H1 (cell line): ENCODE measurements around the gene UBXN1. TPM values are rescaled to one million over a fixed set of nuclear protein-coding genes. Genes with fewer than 3 reads are reported as not detected.

ENCODE experiments used
- CTCF ChIA-PET: fragments of 300-600 bp; sonication (Branson Sonifier 250); formaldehyde crosslinking; loops from one replicate; lab custom pipeline; 2021; ENCODE audit not compliant: partially characterized antibody; lab: Charles Lee
- POLR2A ChIA-PET: fragments of 300-600 bp; sonication (Branson Sonifier 250); formaldehyde crosslinking; loops from one replicate; lab custom pipeline; 2021; ENCODE audit warnings: inconsistent platforms; ENCODE audit not compliant: partially characterized antibody; lab: Charles Lee
- DNase-seq, 2 experiments: peaks; one replicate each; pipeline versions ENCODE4 v3.0.0 to v3.0.0-alpha.2; 2010 to 2022; ENCODE audit warnings: low spot score in 2 of 2, low read depth in 1 of 2, mixed read lengths in 1 of 2
- FAIRE-seq: peaks from 2 replicates; lab custom pipeline; 2011; peaks lifted over from hg19 to GRCh38; lab: Jason Lieb, UNC
- H2AFZ ChIP-seq: 2 replicates; pipeline ENCODE4 v1.8.1; 2012; ENCODE audit warnings: low read length, inconsistent platforms
- H2AK5ac ChIP-seq: 2 replicates; pipeline ENCODE4 v1.6.1; 2013; ENCODE audit warnings: low read depth, low read length
- H2BK120ac ChIP-seq: replicated peaks from 2 replicates; pipeline ENCODE3; 2013; ENCODE audit warnings: low read depth, low read length, inconsistent platforms
- H2BK12ac ChIP-seq: 2 replicates; pipeline ENCODE4 v1.6.1; 2013; ENCODE audit warnings: low read depth, low read length
- H2BK15ac ChIP-seq: 2 replicates; pipeline ENCODE4 v1.6.1; 2013; ENCODE audit warnings: low read length
- H2BK20ac ChIP-seq: 2 replicates; pipeline ENCODE4 v1.6.1; 2013; ENCODE audit warnings: low read length
- H2BK5ac ChIP-seq: 2 replicates; pipeline ENCODE4 v1.6.1; 2013; ENCODE audit warnings: low read depth, low read length
- H3K14ac ChIP-seq: 2 replicates; pipeline ENCODE4 v1.6.1; 2013; ENCODE audit warnings: inconsistent platforms; ENCODE audit not compliant: insufficient read length
- H3K18ac ChIP-seq: 2 replicates; pipeline ENCODE4 v1.6.1; 2013; ENCODE audit warnings: low read length; ENCODE audit errors: extremely low read depth
- H3K23ac ChIP-seq: 2 replicates; pipeline ENCODE4 v1.6.1; 2013; ENCODE audit warnings: inconsistent platforms; ENCODE audit not compliant: insufficient read length
- H3K23me2 ChIP-seq: 2 replicates; pipeline ENCODE4 v1.6.1; 2013; ENCODE audit warnings: low read depth, low read length
- H3K27ac ChIP-seq: 2 replicates; pipeline ENCODE4 v1.6.1; 2011; ENCODE audit warnings: low read depth, low read length, inconsistent platforms
- H3K27me3 ChIP-seq, 4 experiments: replicated peaks in 1 of 4; 1 replicate in 1 of 4; 2 replicates in 3 of 4; pipeline versions ENCODE4 v1.6.1 to v1.8.1; 2011 to 2013; ENCODE audit warnings: low read length in 3 of 4, mild to moderate bottlenecking in 3 of 4, inconsistent platforms in 2 of 4, mixed read lengths in 2 of 4, moderate library complexity in 1 of 4; ENCODE audit not compliant: control insufficient read depth in 3 of 4, insufficient read depth in 3 of 4; ENCODE audit errors: extremely low read depth in 1 of 4
- H3K36me3 ChIP-seq, 4 experiments: 2 replicates each; pipeline versions ENCODE4 v1.6.1 to v1.8.1; 2011 to 2013; ENCODE audit warnings: mild to moderate bottlenecking in 4 of 4, low read length in 3 of 4, moderate library complexity in 2 of 4, control low read depth in 1 of 4, inconsistent platforms in 1 of 4; ENCODE audit not compliant: insufficient read depth in 4 of 4, control insufficient read depth in 2 of 4
- H3K4ac ChIP-seq: replicated peaks from 2 replicates; pipeline ENCODE3; 2013; ENCODE audit warnings: low read length, low read depth, mixed read lengths, inconsistent platforms; ENCODE audit not compliant: insufficient read length
- H3K4me1 ChIP-seq, 4 experiments: replicated peaks in 1 of 4; 1 replicate in 1 of 4; 2 replicates in 3 of 4; pipeline versions ENCODE4 v1.6.1 to v1.8.1; 2011 to 2013; ENCODE audit warnings: low read length in 3 of 4, inconsistent platforms in 2 of 4, mixed read lengths in 1 of 4; ENCODE audit not compliant: insufficient read depth in 4 of 4, control insufficient read depth in 3 of 4
- H3K4me2 ChIP-seq, 2 experiments: 2 replicates each; pipeline versions ENCODE4 v1.6.1 to v1.8.1; 2011 to 2013; ENCODE audit warnings: low read depth in 2 of 2, low read length in 2 of 2, control low read depth in 1 of 2, inconsistent platforms in 1 of 2, mild to moderate bottlenecking in 1 of 2; ENCODE audit not compliant: insufficient read depth in 1 of 2
- H3K4me3 ChIP-seq, 4 experiments: fragments of 200-600, 300-600 bp in 1 of 4; sonication (generic), shearing (Covaris generic), sonication (Bioruptor Twin) in 1 of 4; 2 replicates each; pipeline versions ENCODE4 v1.5.1 to v1.8.1; 2011 to 2016; ENCODE audit warnings: low read length in 4 of 4, low read depth in 3 of 4, control low read depth in 2 of 4, inconsistent platforms in 2 of 4, mild to moderate bottlenecking in 2 of 4, mixed read lengths in 1 of 4, moderate library complexity in 1 of 4; ENCODE audit not compliant: insufficient read depth in 2 of 4; ENCODE audit errors: extremely low read depth in 1 of 4
- H3K56ac ChIP-seq: replicated peaks from 2 replicates; pipeline ENCODE3; 2013; ENCODE audit warnings: low read depth, mild to moderate bottlenecking, mixed read lengths, low read length, inconsistent platforms; ENCODE audit not compliant: insufficient read length
- H3K79me1 ChIP-seq: 2 replicates; pipeline ENCODE4 v1.6.1; 2013; ENCODE audit warnings: low read depth, low read length, control low read depth
- H3K79me2 ChIP-seq, 2 experiments: 2 replicates each; pipeline versions ENCODE4 v1.6.1 to v1.8.1; 2012 to 2013; ENCODE audit warnings: low read length in 2 of 2, mild to moderate bottlenecking in 2 of 2, inconsistent platforms in 1 of 2; ENCODE audit not compliant: insufficient read depth in 2 of 2, control insufficient read depth in 1 of 2
- H3K9ac ChIP-seq, 4 experiments: replicated peaks in 1 of 4; 1 replicate in 1 of 4; 2 replicates in 3 of 4; pipeline versions ENCODE4 v1.6.1 to v1.8.1; 2011 to 2013; ENCODE audit warnings: low read depth in 3 of 4, low read length in 3 of 4, control low read depth in 2 of 4, mild to moderate bottlenecking in 2 of 4, moderate library complexity in 2 of 4, inconsistent platforms in 1 of 4; ENCODE audit errors: extremely low read depth in 1 of 4
- H3K9me3 ChIP-seq, 2 experiments: 2 replicates each; pipeline versions ENCODE4 v1.6.1 to v1.8.1; 2012 to 2013; ENCODE audit warnings: mild to moderate bottlenecking in 2 of 2, moderate library complexity in 2 of 2, control low read depth in 1 of 2, inconsistent platforms in 1 of 2, low read depth in 1 of 2, low read length in 1 of 2, mixed read lengths in 1 of 2; ENCODE audit not compliant: insufficient read depth in 2 of 2
- H4K20me1 ChIP-seq, 2 experiments: replicated peaks in 1 of 2; 2 replicates each; pipeline versions ENCODE3 to v1.8.1; 2011 to 2013; ENCODE audit warnings: inconsistent platforms in 2 of 2, low read length in 2 of 2, mild to moderate bottlenecking in 1 of 2; ENCODE audit not compliant: insufficient read depth in 2 of 2, control insufficient read depth in 1 of 2
- H4K5ac ChIP-seq: 2 replicates; pipeline ENCODE4 v1.6.1; 2013; ENCODE audit warnings: low read length, low read depth, mixed read lengths, inconsistent platforms; ENCODE audit not compliant: insufficient read length
- H4K8ac ChIP-seq: 2 replicates; pipeline ENCODE4 v1.8.0; 2013; ENCODE audit warnings: mild to moderate bottlenecking, moderate library complexity, low read length, inconsistent platforms; ENCODE audit not compliant: insufficient read depth; ENCODE audit errors: extremely low read depth
- H4K91ac ChIP-seq: replicated peaks from 2 replicates; pipeline ENCODE3; 2013; ENCODE audit warnings: low read length, mixed read lengths, inconsistent platforms; ENCODE audit not compliant: insufficient read length
- ASH2L ChIP-seq: fragments of 200-600, 300-600 bp; sonication (generic); IDR thresholded peaks from one replicate; pipeline ENCODE4 v1.7.1; 2017; ENCODE audit warnings: low read length
- POLR2AphosphoS5 ChIP-seq: IDR thresholded peaks from 2 replicates; pipeline ENCODE4 v1.6.1; 2011; ENCODE audit warnings: low read depth, low read length
- WGBS, 2 experiments: shearing (Covaris generic) in 1 of 2; methylation state at CpG; one replicate each; pipeline versions ENCODE4 v1.1.6 to v1.1.7; 2013 to 2015; ENCODE audit warnings: low lambda C conversion rate in 2 of 2, mixed read lengths in 2 of 2, inconsistent platforms in 1 of 2, low coverage in 1 of 2, missing lambda C conversion rate in 1 of 2; ENCODE audit not compliant: insufficient replicate concordance in 2 of 2, insufficient coverage in 1 of 2, insufficient read length in 1 of 2; ENCODE audit errors: extremely low coverage in 1 of 2, missing lambda C conversion rate in 1 of 2; 5-methylcytosine and 5-hydroxymethylcytosine counted together
- polyA plus RNA-seq, 7 experiments: library from polyadenylated mRNA; depleted of rRNA in 3 of 7; stranded (reverse) in 5 of 7; unstranded in 2 of 7; fragments of >200 nt in 5 of 7; fragments of 200-250 nt in 2 of 7; gene quantifications; 1 replicate in 5 of 7; 2 replicates in 1 of 7; 4 replicates in 1 of 7; pipeline versions ENCODE4 v1.2.1 to v1.2.3, GENCODE V29; 2011 to 2013; ENCODE audit warnings: missing spikeins in 2 of 7, mixed read lengths in 2 of 7
- total RNA-seq: library from RNA; stranded (reverse); fragmentation: NEBNext Ultra II Directional; extraction: Animal tissue kit (Norgen Biotek cat#: 25700); gene quantifications from 2 replicates; pipeline ENCODE4 v1.2.1, GENCODE V29; 2021
- TF ChIP-seq, protein P1 (sequence below): IDR thresholded peaks from 2 replicates; pipeline ENCODE4 v1.6.1; 2012; ENCODE audit warnings: inconsistent platforms
- TF ChIP-seq, protein P2 (sequence below): IDR thresholded peaks from 2 replicates; pipeline ENCODE4 v1.6.1; 2012; ENCODE audit warnings: inconsistent platforms

Gene UBXN1
- total and polyA plus RNA-seq, 2 of the 8 experiments (the other 6 are each of a cell fraction or from before 2014, with no cell fraction given) = 78.6 to 114 TPM

DNA sequence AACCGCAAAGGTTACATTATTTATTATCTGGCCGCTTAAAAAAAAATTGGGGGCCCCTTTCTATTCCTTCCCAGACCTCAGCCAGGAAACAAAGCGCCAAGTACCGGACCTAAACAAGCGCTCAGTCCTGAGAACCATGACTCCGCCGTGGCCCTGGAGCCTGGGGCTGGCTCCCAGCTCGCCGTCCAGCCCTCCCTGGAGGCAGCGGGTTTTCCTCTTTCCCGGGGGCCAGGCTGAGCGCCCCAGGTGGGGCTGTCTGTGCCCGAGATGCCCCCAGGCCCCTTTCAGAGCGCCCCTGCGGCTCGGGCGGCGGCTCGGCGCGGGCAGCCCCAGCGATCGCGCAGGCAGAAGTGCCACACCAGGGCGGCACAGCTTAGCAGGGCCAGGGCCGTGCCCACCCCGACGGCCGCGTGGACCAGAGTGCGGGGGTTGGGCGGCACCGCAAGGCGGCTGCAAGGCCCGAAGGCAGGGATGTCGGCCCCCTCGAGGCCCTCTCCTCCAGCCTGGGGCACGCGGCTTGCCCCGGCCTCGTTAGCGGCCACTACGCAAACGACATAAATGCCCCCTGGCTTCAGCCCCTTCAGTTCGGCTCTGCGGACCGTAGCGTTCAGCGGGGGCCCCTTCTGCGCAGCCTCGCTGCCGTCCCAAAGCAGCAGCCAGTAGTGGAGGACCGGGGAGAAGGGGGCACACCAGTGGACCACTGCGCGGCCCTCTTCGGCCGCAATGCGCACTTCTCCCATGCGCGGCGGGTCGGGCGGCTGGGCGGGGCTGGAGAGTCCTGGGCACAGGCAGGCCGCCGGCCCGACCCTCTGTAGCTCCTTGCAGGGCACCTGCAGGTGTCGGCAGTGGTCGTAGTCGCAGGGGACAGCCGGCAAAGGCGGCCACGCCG lies 8.9 kb upstream of the UBXN1 start:
- 85% methylated on average over 41 of the region's 74 CpGs; no CpG with 5 or more reads in 1 of the 2 experiments for WGBS, 2 experiments
- peaks cover 0 to 6% of the 10 kb centered on the region in 2 experiments for H4K20me1 ChIP-seq
- H2BK5ac ChIP-seq = no peak overlapping the region
- no peak overlapping the region for H4K91ac ChIP-seq
- no peak overlapping the region for H2BK20ac ChIP-seq
- DNase-seq = no peak
- no peak overlapping the region for H3K56ac ChIP-seq
- CTCF ChIA-PET = interaction anchor here (0.9 to 4.8 kb wide), 6 partner anchors 11 to 76 kb away, joined by 3 to 35 read pairs (median 4); partner anchors contain the start of genes BSCL2 and GNG3
- no peak overlapping the region for H3K23ac ChIP-seq
- no peak overlapping the region for H2BK12ac ChIP-seq
- H3K4me2 ChIP-seq = peak overlapping the region in 1 of 2 experiments; percentile 1; a peak in 1 of 4 replicates
- peak overlapping the region; percentile 88 for H4K8ac ChIP-seq
- H2BK15ac ChIP-seq = no peak overlapping the region
- no peaks in the 10 kb centered on the region for H3K79me2 ChIP-seq
- no peak overlapping the region; the same call in 1 of the 2 replicates for H2AFZ ChIP-seq
- no peak overlapping the region for H3K27ac ChIP-seq
- POLR2A ChIA-PET = interaction anchor here (0.6 to 61.4 kb wide), 12 partner anchors 8 to 295 kb away, joined by 3 to 2041 read pairs (median 3); partner anchors contain the start of genes B3GAT3, BSCL2, C11orf98 and CSKMT
- no peak overlapping the region for H2AK5ac ChIP-seq
- TF ChIP-seq ASH2L (peak; percentile 30), POLR2AphosphoS5 (no peak)
- TF ChIP-seq, protein P1, sequence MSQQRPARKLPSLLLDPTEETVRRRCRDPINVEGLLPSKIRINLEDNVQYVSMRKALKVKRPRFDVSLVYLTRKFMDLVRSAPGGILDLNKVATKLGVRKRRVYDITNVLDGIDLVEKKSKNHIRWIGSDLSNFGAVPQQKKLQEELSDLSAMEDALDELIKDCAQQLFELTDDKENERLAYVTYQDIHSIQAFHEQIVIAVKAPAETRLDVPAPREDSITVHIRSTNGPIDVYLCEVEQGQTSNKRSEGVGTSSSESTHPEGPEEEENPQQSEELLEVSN = peak; percentile 65
- TF ChIP-seq, protein P2, sequence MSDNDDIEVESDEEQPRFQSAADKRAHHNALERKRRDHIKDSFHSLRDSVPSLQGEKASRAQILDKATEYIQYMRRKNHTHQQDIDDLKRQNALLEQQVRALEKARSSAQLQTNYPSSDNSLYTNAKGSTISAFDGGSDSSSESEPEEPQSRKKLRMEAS = peak; percentile 82
- peaks cover 0 to 4% (median 0%) of the 10 kb centered on the region in 4 experiments; a peak in 2 of 7 replicates for H3K4me1 ChIP-seq
- no peak overlapping the region for H2BK120ac ChIP-seq
- no peak overlapping the region for H3K4me3 ChIP-seq
- no peak overlapping the region for H3K9ac ChIP-seq
- H3K18ac ChIP-seq = no peak overlapping the region
- H3K36me3 ChIP-seq = peaks cover 9 to 22% (median 20%) of the 10 kb centered on the region in 4 experiments; a peak in 6 of 8 replicates
- no peaks in the 10 kb centered on the region for H3K23me2 ChIP-seq
- no peak overlapping the region for H3K14ac ChIP-seq
- H3K9me3 ChIP-seq = no peaks in the 10 kb centered on the region
- H3K27me3 ChIP-seq = no peaks in the 10 kb centered on the region
- H3K4ac ChIP-seq = no peak overlapping the region
- no peaks in the 10 kb centered on the region for H3K79me1 ChIP-seq
- H4K5ac ChIP-seq = no peak overlapping the region
- no peak for FAIRE-seq
